Activated naive CD8-positive, alpha-beta T cell (primary cell): ENCODE results near the gene KIT.
A peak's percentile ranks its signal among the peaks of the same experiment; 100 is the strongest.
"Not testable (repeated sequence)": the region's sequence is repeated elsewhere in the genome, so short reads cannot be mapped to it uniquely, and the experiment has no call there.

ENCODE experiments used
- H3K27ac Mint-ChIP-seq: one replicate; pipeline ENCODE4 v1.8.0; 2021; ENCODE audit warnings: mixed read lengths
- H3K27me3 Mint-ChIP-seq: one replicate; pipeline ENCODE4 v1.8.0; 2021; ENCODE audit warnings: mixed read lengths
- H3K36me3 Mint-ChIP-seq: one replicate; pipeline ENCODE4 v1.8.0; 2021; ENCODE audit warnings: mixed read lengths
- H3K4me1 Mint-ChIP-seq: one replicate; pipeline ENCODE4 v1.8.0; 2021; ENCODE audit warnings: low read depth, mixed read lengths
- H3K4me3 Mint-ChIP-seq: one replicate; pipeline ENCODE4 v1.8.0; 2021; ENCODE audit warnings: mild to moderate bottlenecking, mixed read lengths
- H3K9me3 Mint-ChIP-seq: one replicate; pipeline ENCODE4 v1.8.0; 2021; ENCODE audit warnings: low read depth, mixed read lengths

Gene KIT

DNA sequence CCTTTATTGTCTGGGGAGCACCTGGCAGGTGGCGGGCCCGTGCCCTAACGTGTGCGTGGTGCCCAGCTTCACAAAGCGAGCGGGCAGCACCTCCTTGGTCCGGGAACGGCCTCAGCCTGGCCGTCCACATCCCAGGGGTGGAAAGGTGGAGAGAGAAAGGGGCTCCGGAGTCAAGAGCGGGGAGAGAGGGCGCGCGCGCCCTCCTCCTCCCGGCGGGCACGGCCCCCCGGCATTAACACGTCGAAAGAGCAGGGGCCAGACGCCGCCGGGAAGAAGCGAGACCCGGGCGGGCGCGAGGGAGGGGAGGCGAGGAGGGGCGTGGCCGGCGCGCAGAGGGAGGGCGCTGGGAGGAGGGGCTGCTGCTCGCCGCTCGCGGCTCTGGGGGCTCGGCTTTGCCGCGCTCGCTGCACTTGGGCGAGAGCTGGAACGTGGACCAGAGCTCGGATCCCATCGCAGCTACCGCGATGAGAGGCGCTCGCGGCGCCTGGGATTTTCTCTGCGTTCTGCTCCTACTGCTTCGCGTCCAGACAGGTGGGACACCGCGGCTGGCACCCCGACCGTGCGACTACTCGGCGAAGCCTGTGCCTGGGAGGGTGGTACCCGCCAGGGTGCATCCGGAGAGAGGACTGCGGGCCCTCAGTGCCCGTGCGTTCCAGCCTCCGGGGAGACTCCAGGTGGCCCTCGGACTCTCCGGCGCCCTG, at the start of gene KIT:
TSS of gene KIT (plus strand) at position 407 of the 701 bp plus-strand sequence. CDS start at position 465, 58 bp downstream.
- Mint-ChIP-seq H3K4me3 (peak within 1 kb of the TSS; percentile 80), H3K27me3 (peaks cover 43% of the 10 kb centered on the region), H3K36me3 (no peaks in the 10 kb centered on the region), H3K4me1 (peaks cover 18% of the 10 kb centered on the region), H3K27ac (no peak within 1 kb of the TSS), H3K9me3 (no peaks in the 10 kb centered on the region)

DNA sequence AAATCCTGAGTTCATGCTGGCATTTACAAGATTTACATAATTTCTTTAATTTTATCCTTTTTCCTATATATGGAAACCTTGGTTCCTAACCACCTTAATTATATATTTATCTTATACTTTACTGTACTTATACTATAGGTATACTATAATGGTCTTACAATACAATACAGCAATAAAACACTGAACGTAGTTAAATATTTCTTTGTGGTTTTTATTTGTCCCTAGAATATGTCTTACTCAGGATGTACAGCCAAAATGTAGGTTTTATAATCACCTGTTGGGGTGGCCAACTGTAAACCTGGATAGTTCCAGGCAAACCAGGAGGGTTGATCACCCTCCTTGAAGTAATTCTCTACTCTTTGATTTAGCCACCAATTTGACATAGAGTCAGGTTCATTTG, 48.4 kb upstream of the KIT start:
- Mint-ChIP-seq H3K27ac (no peak overlapping the region), H3K27me3 (peaks cover 2% of the 10 kb centered on the region), H3K9me3 (peaks cover 5% of the 10 kb centered on the region), H3K4me1 (no peaks in the 10 kb centered on the region), H3K4me3 (no peak overlapping the region), H3K36me3 (peaks cover 2% of the 10 kb centered on the region)

DNA sequence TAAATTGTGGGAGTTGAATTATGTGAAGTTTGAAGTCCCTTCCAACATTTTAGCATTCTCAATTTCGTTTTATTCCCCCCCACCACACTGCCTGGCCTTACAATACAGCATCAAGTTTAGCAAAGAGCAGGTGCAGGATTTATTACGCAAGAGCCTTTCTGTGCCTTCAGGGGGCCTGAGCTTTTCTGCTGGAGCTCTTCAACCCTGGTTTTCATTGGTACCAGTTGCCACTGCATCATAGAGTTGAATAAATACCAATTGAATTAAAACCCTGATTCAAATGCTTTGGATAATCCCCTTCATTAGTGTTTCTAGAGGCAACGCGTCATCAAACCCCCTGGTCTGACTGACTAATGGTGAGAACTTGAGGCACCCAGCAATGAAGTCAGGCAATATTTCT, 43.6 kb upstream of the KIT start:
- Mint-ChIP-seq H3K27me3 (peaks cover 7% of the 10 kb centered on the region), H3K27ac (no peak overlapping the region), H3K9me3 (peaks cover 3% of the 10 kb centered on the region), H3K4me3 (no peak overlapping the region), H3K4me1 (no peaks in the 10 kb centered on the region), H3K36me3 (no peaks in the 10 kb centered on the region)

DNA sequence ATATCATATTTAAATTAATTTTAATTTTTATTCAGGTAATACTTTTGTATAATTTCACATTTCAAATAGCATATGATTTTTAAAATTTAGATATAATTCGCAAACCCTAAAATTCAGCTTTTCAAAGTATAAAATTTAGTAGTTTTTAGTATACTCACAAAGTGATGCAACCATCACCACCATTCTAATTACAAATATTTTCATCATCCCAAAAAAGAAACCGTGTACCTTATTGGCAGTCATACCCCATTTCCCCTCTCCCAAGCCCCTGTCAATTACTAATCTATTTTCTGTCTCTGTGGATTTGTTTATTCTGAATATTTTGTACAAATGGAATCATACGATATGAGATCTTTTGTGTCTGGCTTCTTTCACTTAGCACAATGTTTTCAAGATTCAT, 37.0 kb upstream of the KIT start:
- Mint-ChIP-seq H3K4me1 (no peaks in the 10 kb centered on the region), H3K27me3 (peaks cover 7% of the 10 kb centered on the region), H3K9me3 (peaks cover 3% of the 10 kb centered on the region), H3K4me3 (no peak overlapping the region), H3K27ac (no peak overlapping the region), H3K36me3 (no peaks in the 10 kb centered on the region)

DNA sequence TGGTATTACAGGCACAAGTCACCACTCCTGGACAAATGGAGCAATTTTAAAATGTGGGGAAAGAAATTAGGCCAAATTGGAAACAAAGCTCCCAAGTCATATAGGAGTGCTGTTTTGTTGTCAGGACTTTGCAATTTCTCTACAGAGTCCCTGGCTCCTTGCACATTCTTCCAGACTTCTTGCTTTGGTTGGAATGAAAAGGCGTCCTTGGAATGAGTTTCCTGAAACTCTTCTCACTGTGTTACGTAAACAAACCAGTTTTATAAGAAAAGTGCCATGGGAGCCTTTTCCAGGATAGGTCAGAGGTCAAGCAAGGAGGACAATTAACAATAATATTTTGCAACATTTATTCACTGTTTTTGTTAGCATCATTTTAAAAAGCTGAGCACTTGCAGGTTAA, 32.4 kb upstream of the KIT start:
- no peak overlapping the region for H3K4me3 Mint-ChIP-seq
- H3K9me3 Mint-ChIP-seq, result no peaks in the 10 kb centered on the region
- no peak overlapping the region for H3K27ac Mint-ChIP-seq
- peaks cover 10% of the 10 kb centered on the region for H3K27me3 Mint-ChIP-seq
- no peaks in the 10 kb centered on the region for H3K4me1 Mint-ChIP-seq
- H3K36me3 Mint-ChIP-seq, result no peaks in the 10 kb centered on the region

DNA sequence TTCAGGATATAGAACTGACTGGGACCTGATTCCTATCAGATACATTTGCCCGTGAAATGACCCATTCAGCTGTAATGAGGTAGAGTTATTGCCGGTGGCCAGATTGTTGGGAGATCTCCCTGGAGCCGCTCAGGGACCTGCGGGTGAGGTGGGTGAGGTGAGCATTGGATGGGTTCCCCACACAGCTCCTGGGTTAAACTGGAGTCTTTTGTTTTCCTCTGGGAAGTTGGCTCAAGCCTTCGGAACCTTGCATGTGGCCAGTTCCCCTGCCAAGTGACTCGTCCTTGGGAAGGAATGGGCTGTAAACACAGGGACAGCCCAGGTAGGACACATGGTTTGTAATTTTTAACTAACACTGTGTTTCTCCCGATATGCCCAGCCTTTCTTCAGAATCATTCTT, 31.6 kb upstream of the KIT start:
- Mint-ChIP-seq H3K36me3 (no peaks in the 10 kb centered on the region), H3K4me3 (no peak overlapping the region), H3K27me3 (peaks cover 11% of the 10 kb centered on the region), H3K9me3 (no peaks in the 10 kb centered on the region), H3K4me1 (no peaks in the 10 kb centered on the region), H3K27ac (no peak overlapping the region)

DNA sequence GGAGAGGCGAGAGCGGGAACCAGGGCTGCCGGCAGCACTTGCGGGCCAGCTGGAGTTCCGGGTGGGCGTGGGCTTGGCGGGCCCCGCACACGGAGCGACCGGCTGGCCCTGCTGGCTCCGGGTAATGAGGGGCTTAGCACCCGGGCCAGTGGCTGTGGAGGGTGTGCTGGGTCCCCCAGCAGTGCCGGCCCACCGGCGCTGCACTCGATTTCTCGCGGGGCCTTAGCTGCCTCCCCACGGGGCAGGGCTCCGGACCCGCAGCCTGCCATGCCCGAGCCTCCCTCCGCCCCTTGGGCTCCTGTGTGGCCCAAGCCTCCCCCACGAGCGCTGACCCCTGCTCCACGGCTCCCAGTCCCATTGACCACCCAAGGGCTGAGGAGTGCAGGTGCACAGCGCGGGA, 25.2 kb upstream of the KIT start:
- no peak overlapping the region for H3K4me3 Mint-ChIP-seq
- H3K9me3 Mint-ChIP-seq, result peaks cover 2% of the 10 kb centered on the region
- H3K27ac Mint-ChIP-seq, result no peak overlapping the region
- H3K36me3 Mint-ChIP-seq, result no peaks in the 10 kb centered on the region
- H3K27me3 Mint-ChIP-seq, result peaks cover 2% of the 10 kb centered on the region
- H3K4me1 Mint-ChIP-seq, result peaks cover 4% of the 10 kb centered on the region

DNA sequence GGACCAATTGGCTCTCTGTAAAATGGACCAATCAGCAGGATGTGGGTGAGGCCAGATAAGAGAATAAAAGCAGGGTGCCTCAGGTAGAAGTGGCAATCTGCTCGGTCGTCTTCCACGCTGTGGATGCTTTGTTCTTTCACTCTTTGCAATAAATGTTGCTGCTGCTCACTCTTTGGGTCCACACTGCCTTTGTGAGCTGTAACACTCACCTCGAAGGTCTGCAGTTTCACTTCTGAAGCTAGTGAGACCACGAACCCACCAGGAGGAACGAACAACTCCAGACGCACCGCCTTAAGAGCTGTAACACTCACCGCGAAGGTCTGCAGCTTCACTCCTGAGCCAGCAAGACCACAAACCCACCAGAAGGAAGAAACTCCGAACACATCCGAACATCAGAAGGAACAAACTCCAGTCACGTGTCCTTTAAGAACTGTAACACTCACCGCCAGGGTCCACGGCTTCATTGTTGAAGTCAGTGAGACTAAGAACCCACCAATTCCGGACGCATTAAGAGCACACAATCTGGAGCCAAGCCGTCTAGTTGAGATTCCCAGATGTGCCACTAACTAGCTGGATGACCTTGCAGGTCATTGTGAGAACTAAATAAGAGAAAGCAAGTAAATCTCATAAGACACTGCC, 24.5 kb upstream of the KIT start:
- H3K4me1 Mint-ChIP-seq, H3K9me3 Mint-ChIP-seq, H3K27ac Mint-ChIP-seq, H3K27me3 Mint-ChIP-seq, H3K36me3 Mint-ChIP-seq, H3K4me3 Mint-ChIP-seq: not testable (repeated sequence)

DNA sequence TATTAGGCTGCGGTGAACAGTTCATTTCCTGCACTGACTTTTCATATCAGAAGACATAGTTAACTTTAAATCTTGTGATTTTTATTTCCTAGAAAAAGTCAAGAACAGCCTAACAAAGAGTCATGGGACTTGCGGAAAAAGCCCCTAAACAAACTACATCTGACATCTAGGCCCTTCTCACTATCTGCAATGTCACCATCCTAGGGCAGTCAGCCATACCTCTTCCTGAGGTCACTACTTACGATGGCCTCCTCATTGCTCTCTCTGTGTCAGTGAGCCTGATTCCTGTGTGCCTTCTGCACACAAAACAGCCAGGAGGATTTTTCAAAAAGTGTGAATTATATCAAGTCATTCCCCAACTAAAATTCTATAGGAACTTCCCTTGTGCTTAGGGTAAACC, 22.4 kb upstream of the KIT start:
- Mint-ChIP-seq H3K9me3 (peaks cover 2% of the 10 kb centered on the region), H3K27ac (no peak overlapping the region), H3K4me1 (peaks cover 4% of the 10 kb centered on the region), H3K27me3 (peaks cover 2% of the 10 kb centered on the region), H3K36me3 (no peaks in the 10 kb centered on the region), H3K4me3 (no peak overlapping the region)

DNA sequence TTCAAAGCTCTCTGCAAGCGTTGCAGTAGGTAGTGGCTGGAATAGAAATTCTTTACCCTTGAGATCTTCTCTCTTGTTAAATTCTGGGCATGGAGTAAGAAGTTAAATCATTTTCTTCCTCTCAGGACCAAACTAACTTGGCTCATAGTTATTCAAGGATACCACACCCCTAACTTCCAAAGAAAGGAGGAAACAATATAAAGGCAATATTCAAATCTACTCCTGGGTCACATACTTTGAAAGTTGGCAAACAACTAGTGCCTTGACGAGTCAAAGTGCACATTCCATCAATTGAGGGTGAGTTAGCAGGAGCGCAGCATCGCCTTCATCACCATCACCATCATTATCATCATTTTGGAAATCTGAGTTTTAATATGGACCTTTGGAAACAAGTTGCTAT, 20.4 kb upstream of the KIT start:
- Mint-ChIP-seq H3K4me1 (peaks cover 4% of the 10 kb centered on the region), H3K36me3 (no peaks in the 10 kb centered on the region), H3K9me3 (no peaks in the 10 kb centered on the region), H3K27me3 (peaks cover 3% of the 10 kb centered on the region), H3K27ac (no peak overlapping the region), H3K4me3 (no peak overlapping the region)

DNA sequence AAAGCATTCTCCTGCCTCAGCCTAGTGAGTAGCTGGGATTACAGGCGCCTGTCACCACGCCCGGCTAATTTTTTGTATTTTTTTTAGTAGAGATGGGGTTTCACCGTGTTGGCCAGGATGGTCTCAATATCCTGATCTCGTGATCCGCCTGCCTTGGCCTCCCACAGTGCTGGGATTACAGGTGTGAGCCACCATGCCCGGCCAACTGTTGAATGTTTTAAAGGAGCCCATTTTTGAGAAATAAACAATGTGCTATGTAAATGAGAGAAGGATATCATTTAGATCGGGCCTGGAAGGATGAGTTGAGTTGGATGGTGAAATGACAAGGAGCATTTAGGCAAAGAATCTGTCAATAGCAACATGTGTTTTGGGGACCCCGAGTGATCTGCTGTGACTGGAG, 16.7 kb upstream of the KIT start:
- not testable (repeated sequence) for H3K4me1 Mint-ChIP-seq, H3K9me3 Mint-ChIP-seq, H3K27ac Mint-ChIP-seq, H3K36me3 Mint-ChIP-seq, H3K4me3 Mint-ChIP-seq, H3K27me3 Mint-ChIP-seq

DNA sequence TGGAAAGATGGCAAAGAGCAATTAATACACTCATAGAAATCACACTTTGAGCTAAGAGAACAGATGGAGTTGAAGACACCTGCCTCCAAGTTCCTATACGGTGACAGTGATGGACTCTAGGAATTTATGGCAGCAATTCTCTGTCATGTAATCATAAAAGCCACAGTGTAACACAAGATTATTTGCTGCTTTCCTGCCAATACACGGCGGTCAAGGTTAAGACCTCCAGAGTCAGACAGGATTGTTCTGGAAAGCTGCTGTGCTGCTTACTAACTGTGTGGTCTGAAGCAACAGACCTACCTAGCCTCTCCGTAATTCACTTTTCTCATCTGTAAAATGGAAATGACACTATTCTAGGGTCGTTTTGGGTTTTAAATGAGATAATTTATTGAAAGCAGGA, 14.6 kb upstream of the KIT start:
- no peaks in the 10 kb centered on the region for H3K36me3 Mint-ChIP-seq
- H3K4me1 Mint-ChIP-seq, result no peaks in the 10 kb centered on the region
- H3K27ac Mint-ChIP-seq, result no peak overlapping the region
- H3K9me3 Mint-ChIP-seq, result no peaks in the 10 kb centered on the region
- H3K4me3 Mint-ChIP-seq, result no peak overlapping the region
- H3K27me3 Mint-ChIP-seq, result peaks cover 5% of the 10 kb centered on the region

DNA sequence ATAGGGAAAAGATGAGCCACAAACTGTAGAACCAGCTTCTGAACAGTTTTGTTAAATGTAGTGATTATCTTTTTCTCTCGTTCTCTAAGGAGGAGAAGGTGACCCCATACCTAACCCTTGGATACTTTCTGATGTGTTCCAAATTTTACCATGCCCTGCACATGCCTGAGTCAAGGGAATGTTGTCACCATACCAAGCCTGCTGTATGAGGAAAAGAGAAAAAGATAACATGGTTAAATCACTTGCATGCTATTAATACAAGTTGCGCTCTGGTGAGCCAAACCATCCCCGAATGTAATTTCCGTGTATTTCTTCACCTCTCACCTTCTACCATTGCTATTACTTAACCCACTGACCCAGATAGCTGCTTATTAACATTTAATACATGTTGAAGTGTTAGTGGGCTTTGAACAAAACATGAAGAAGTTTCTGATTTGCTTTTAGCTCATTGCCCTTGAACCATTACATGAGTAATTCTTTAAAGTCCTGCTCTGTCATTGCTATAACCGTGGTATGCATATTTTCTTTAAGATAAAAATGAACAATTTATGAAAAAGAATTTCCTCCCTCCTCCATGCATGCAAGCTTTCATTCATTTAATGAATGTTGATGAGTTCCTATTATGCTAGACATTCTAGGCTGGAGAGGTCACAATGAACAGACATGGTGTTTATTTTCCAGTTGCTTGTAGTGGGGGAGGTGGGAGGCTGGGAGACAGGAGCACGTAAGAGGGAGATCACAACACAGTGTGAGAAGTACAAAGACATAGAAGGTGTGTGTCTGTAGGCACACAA, 13.6 kb upstream of the KIT start:
- Mint-ChIP-seq H3K36me3 (no peaks in the 10 kb centered on the region), H3K4me1 (no peaks in the 10 kb centered on the region)

DNA sequence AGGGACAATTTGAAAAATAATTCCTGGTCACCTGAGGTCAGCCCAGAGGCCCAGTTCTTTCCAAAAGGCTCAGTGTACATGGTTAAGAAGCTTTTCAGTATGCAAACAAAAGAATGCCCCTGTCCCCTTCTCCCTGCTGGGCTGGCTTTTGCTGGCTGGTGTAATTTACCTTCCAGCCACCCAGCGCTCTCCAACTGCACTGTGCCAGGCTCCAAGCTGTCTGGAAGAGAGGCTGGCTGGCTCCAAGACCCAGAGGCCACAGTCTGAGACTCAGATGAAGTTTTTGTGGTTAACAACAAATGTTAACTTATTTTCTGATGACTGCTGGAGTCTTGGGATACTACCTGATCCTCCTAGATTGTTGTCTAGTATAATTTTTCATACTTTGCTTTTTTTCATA, 11.9 kb upstream of the KIT start:
- Mint-ChIP-seq H3K36me3 (no peaks in the 10 kb centered on the region), H3K4me1 (no peaks in the 10 kb centered on the region), H3K4me3 (no peak overlapping the region), H3K27me3 (peaks cover 3% of the 10 kb centered on the region), H3K27ac (no peak overlapping the region), H3K9me3 (no peaks in the 10 kb centered on the region)

More for the DNA sequence above, 13.6 kb upstream of the KIT start:
- Mint-ChIP-seq H3K9me3 (no peaks in the 10 kb centered on the region), H3K27me3 (peaks cover 5% of the 10 kb centered on the region), H3K4me3 (no peak overlapping the region), H3K27ac (no peak overlapping the region)

DNA sequence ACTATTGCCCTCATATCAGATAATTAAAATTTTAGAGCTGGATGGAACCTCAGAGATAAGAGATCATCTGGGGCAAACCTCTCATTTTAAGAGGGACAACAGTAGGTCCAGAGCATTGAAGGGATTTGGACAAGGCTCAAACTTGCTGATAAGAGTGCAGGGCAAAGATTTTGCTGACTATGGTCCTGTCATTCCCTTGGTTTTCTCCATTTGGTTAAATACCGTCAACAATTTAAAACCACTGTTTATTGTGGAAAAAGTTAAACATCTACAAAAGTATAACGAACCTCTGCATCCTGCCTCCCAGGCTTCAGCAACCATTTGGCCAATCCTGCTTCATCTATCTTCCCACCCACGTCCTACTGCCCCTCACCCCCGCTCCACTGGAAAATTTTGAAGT, 10.7 kb upstream of the KIT start:
- Mint-ChIP-seq H3K36me3 (no peaks in the 10 kb centered on the region), H3K9me3 (no peaks in the 10 kb centered on the region), H3K4me1 (no peaks in the 10 kb centered on the region), H3K27me3 (peaks cover 3% of the 10 kb centered on the region), H3K4me3 (no peak overlapping the region), H3K27ac (no peak overlapping the region)
